GM18502 (cell line): Measurements from ENCODE around the gene FUNDC2.
A peak's percentile ranks its signal among the peaks of the same experiment; 100 is the strongest.

Experiments used
- ATAC-seq: cut with Tn5 transposase; IDR thresholded peaks from one replicate; pipeline ENCODE4 v1.9.1; 2021; ENCODE audit warnings: mild to moderate bottlenecking; ENCODE audit not compliant: unreplicated experiment, poor library complexity

FUNDC2 gene

GRCh38 chrX:155023907-155024833, 2.5 kb upstream of the FUNDC2 start:
- no peak for ATAC-seq

DNA sequence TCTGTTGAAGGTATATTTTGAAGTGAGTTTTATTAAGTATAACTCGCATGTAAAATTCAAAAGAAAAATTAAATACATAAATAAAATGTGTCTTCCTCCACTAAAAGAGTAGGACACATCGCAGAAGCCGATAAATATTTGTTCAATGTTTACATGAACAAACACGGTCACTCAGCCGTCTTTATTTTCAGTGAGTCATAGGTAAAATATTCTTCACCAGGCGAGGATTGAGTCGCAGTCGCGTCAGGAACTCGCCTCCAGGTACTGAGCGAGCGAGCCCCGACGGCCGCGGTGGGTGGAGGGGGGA, 271 bp upstream of the FUNDC2 start:
- ATAC-seq, result no peak

- ATAC-seq, result no peak
Measured at GRCh38 chrX:155027509-155028066, 944 bp downstream of the FUNDC2 start.

- no peak for ATAC-seq
Measured at GRCh38 chrX:155028129-155028528, 1.5 kb downstream of the FUNDC2 start.

DNA sequence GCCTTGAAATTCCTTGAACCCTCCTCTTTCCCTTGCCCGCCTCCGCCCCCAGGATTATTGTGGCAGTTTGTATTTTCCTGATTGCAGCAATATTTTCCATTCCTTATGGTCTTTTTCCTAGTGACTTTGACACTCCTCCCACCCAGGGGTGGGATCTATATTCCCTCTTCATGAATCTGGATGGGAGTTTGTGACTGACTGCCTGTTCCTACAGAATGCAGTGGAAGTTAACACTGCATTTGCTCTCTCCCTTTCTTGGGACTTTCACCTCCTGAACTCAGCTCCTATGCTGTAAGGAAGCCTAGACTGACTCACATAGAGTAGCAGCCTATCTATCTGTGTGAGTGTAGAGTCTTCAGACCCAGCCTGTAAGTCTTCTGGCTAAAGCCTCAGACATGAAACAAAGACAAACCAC, 2.2 kb downstream of the FUNDC2 start:
- no peak for ATAC-seq

DNA sequence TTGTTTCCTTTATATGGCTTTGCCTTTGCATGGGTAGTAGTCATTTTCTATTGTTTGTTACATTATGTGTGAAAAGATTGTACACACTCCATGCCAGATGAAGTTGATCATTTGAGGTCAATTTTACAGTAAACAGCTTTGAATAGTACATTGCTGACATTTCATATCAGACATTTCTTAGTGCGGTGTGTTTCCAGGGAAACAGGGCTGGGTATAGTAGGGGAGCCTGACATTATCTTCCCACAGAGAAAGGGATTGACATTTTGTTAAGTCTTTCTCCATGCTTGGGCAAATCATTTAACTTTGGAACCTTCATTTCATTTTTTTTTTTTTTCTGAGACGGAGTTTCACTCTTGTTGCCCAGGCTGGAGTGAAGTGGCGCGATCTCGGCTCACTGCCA, 5.0 kb downstream of the FUNDC2 start:
- no peak for ATAC-seq

DNA sequence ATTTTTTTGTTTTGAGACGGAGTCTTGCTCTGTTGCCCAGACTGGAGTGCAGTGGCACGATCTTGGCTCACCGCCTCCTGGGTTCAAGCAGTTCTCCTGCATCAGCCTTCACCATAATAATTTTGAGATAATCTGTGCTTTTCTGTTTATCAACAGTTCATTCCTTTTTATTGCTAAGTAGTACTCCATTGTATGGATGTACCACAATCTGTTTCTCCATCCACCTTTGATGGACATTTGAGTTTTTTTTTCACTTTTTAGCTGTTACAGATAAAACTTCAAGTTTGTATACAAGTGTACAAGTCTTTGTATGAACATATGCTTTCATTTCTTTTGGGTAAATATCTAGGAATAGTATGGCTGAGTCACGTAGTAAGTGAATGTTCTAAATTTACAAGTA, 9.0 kb downstream of the FUNDC2 start:
- ATAC-seq, result no peak

DNA sequence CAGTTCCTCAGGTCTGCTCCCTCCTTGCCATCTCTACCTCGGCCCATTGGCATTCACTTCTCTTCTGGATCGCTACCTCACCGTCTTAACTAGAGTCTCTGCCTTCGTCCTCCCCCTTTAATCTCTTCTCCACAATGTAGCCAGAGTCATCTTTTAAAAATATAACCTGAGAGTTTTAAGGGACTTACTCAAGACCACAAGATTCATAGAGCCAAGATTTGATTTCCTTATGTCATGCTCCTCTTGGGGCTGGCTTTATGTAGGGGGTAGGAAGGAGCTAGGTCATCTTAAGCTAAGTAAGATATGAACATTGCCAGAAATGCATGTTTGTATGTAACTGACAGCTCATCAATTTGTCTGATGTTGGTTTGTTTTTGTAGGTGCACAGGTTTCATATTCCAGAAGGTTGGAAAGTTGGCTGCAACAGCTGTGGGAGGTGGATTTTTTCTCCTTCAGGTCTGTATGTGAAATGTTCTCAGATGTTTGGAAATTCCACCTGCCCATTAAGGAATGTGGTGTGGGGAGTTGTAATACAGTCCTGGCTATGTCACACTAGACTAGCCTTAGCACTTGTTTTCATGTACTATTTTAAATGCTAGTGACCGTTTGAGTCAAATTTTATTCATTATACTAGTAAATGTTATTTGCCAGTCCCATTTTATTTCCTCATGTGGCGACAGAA, 19.6 kb downstream of the FUNDC2 start:
- ATAC-seq, result no peak

DNA sequence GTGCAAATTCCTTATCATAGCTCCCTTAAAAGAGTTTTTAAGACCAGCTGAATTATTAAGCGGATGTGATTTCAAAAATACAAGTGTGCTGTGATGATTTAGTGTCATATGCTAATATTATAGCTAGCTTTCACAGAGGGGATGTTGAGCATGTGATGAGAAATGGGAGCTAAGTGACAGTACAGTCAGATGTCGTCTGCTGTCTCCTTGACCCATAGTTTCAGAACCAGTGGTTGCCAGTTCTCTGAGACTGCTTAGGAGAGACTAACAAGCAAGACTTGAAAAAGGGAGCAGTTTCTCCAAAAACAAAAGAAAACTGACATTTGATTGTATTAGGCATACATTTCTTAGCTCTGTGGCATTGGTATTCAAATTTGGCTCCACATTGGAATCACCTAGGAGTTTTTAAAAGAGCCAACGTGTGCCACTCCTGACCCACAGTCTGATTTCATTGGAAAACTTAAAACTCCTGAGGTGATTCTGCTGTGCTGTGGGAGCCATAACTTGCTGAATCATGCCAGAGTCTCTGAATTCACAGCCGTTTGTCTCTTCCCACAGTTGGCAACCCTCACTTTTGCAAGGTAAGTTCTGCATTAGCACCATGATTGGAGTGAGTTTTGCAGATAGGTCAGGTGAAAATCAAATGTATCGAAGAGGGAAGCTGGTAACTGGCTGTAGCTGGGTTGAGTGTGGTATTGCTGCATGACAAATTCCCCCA, 20.3 kb downstream of the FUNDC2 start:
- no peak for ATAC-seq

DNA sequence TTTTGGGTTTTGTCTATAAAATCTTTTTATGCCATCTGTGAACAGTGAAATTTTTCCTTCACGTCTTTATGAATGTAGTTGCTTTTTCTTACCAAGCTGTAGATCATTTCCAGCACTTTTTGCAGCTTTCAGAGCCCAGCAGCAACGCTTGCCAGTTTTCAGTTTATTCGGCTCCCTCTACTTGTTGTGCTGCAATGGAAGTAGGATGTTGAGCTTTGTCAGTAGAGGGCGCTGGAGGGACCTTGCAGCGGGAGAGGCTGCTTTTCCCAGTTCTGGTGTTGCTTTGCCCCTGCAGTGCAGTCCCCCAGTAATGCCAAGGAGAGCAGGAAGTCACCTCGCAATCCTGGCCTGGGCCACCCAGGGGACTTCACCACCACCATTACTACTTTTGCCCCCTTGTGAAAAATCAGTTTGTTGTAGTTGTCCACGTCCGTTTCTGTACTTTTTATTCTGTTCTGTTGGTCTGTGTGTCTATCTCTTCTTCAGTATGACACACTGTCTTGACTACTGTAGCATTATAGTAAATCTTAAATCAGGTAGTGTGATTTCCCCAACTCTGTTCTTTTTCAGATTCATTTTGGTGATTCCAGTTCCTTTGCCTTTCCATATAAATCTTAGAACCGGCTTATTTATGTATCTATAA, 22.5 kb downstream of the FUNDC2 start:
- ATAC-seq, result peak; percentile 55

- ATAC-seq, result no peak
Measured at GRCh38 chrX:155052738-155053498, 26.3 kb downstream of the FUNDC2 start.

DNA sequence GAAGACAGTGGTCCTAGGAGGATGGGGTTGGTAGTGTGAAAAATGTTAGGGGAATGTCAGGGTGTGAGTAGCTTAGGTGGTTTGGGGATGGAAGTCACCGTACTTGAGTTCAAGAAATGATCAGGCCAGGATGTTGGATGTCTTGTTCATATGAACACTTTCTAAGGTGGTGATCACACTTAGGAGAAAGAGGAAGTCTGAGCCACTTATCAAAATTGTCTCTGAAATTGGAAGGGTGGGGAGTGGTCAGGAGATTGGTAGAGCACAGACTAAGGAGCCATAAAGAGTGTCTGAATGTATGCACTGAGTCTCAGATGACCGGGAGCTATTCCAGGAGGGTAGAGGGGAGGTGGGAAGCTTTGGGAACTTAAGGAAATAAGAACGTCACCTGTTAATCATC, 27.0 kb downstream of the FUNDC2 start:
- no peak for ATAC-seq

- no peak for ATAC-seq
Measured at GRCh38 chrX:155054255-155054654, 27.6 kb downstream of the FUNDC2 start.

GRCh38 chrX:155055494-155055893, 28.9 kb downstream of the FUNDC2 start:
- ATAC-seq, result no peak

- no peak for ATAC-seq
Measured at GRCh38 chrX:155056471-155056870, 29.8 kb downstream of the FUNDC2 start.

- peak; percentile 85 for ATAC-seq
Measured at GRCh38 chrX:155056877-155057792, 30.5 kb downstream of the FUNDC2 start.

DNA sequence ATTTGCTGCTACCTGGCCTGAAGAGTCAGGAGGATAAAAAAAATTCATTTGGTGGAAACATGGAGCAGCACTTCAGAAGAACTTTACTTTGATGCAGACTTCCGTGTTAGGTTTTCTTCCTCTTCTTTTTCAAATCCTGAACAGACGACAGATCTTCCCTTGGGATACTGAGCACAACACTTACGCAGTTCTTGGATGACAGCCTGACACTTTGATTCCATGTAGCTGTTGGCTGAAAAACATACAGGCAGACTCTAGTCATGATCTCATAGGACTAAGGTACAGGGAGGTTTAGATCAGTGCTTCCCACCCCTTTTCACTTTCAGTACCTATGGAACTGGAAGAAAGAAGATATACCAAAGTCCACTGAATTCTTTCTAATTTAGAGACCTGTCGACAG, 35.1 kb downstream of the FUNDC2 start:
- ATAC-seq, result no peak

DNA sequence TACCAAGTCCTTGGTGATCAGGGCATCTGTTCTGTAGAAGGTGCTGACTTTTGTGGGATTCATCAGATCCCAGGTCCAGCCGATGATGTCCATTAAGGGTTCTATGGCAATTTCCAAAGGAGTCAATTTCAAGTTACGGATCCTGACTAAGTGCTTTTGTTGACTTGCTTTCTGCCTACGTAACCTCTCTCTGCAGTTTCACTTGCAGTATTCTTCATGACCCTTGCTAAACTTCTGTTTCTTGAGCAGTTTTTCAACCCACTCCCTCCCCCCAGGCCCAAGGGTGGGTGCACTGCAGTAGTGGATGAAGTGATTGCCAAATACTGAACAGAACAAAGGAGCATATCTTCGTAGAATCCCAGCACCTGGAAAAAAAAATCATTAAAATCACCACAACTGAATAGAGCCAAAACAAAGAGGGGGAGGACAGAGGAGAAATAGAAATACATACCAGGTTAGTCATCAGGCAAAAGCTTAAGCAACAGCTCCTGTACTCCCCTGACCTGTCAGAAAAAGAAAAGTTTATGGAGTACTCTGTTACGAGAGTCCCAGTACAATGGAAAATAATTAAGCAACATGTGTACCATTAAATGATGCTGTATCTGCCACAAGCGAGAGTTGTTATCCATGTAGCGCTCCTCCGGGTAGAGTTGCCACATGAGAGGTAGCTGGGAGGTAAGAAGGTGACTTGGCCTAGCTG, 38.5 kb downstream of the FUNDC2 start:
- ATAC-seq, result no peak
